Ishikawa (cell line): ENCODE measurements around the gene CPED1.
A peak's percentile ranks its signal among the peaks of the same experiment; 100 is the strongest.

Source experiments
- EP300 ChIP-seq: IDR thresholded peaks from 2 replicates; pipeline ENCODE4 v1.6.1; 2012; ENCODE audit warnings: borderline replicate concordance
- MAX ChIP-seq: IDR thresholded peaks from 2 replicates; pipeline ENCODE4 v1.6.1; 2012
- RAD21 ChIP-seq: IDR thresholded peaks from 2 replicates; pipeline ENCODE4 v1.6.1; 2012; ENCODE audit warnings: low read depth

GRCh38 chr7:121107923-121108498, 119.5 kb downstream of the CPED1 start:
- TF ChIP-seq RAD21, result peak; percentile 68
- no peak for TF ChIP-seq EP300
- TF ChIP-seq MAX, result no peak
